GM19397 (cell line): ENCODE data around the gene GPR107.

Source experiments
- ATAC-seq: cut with Tn5 transposase; IDR thresholded peaks from one replicate; pipeline ENCODE4 v1.9.1; 2021; ENCODE audit warnings: mild to moderate bottlenecking, moderate library complexity; ENCODE audit not compliant: unreplicated experiment

Gene GPR107

DNA sequence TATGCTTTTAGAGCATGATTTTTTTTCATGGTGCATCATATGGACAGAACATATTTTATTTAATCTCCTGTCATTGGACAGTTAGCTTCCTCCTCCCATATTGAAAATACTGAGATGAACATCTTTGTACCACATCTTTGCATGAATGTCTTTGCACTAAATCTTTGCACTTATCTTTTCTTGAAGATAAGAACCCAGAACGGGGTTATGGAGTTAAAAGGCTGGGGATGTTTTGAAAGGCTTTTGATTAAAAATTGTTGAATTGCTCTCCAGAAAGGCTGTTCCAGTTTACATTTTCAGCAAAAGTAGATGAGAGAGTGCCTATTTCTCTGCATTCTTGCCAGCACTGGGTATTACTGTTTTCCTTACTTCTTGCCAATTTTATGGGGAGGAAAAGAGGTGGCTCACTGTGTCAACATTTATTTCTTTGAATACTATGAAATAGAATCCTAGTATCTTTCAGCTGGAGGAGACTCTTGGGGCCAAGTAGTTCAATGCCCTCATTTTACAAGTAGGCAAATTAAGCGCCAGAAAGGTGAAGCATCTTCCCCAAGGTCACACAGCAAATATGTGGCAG, 125.7 kb downstream of the GPR107 start:
- ATAC-seq, result no peak

DNA sequence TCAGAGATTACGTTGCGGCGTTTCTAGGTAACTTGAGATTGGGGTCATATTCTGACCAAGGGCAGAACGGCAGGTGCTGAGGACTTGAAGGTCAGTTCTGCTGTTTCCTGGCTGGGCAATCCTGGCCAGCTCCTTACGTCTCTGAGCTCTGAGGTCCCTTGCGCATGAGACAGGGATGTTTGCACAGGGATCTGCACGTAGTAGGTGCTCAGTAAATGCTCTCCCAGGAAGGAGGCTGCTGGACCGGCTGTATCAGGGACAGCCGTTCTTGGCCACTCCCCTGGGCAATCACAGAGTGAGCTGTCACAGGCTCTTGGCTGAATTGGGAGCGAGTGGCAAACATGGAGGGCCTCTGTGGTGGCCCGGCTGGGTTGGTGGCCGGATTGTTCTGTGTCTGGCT, 126.8 kb downstream of the GPR107 start:
- ATAC-seq, result no peak

DNA sequence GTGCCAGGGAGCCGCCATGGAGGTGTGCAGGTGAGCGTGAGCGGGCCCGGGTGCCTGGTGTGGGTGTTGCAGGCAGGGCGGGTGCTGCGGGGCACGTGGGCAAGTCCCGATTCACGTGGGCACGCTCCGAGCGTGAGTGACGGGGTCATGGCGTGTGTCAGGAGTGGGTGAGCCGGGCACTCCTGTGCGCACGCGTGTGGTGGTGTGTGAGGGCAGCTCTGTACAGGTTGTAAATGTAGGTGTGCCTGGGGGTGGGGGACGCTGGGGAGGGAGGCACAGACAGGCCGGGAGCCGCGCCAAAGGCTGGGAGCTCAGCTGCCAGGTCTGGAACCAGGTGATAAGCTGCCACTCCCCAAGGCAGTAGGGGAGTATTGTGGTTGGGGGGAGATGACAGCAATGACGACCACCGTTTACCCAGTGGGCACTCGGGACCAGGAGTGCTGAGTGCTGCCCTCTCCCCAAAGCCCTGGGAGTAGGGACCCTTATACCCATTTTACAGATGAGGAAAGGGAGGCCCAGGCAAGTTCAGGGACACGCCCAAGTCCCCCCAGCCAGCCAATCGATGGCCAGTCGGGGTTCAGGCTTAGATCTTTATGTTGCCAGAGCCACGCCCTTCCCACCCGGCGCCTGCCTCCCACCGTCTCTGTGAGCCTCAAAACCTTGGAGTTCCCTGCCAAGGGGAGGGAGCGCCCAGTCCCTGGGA, 128.1 kb downstream of the GPR107 start:
- no peak for ATAC-seq

DNA sequence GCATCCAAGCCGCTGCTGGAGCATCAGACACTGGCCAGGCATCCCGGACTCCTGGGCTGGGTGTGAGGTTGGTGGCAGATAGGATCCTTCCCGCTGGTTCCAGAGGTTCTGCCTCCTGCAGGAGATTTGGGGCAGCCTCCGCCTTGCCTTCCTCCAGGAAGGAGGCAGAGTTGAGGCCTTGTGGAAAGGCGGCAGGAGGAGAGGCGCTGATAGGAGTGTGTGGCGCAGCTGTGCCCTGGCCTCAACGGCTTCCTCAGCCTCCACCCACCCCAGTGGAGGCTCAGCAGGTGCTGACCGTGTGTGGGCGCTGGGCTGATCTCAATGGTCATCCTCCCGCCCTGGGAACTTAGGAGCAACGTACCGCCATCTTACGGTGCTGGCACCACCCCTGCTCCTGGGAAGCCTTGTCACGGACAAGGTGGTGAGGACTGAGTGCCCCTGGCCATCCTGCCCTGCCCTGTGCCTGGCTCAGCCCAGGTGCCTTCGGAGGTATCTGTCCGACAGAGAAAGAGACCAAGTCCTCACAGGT, 128.7 kb downstream of the GPR107 start:
- ATAC-seq, result no peak

DNA sequence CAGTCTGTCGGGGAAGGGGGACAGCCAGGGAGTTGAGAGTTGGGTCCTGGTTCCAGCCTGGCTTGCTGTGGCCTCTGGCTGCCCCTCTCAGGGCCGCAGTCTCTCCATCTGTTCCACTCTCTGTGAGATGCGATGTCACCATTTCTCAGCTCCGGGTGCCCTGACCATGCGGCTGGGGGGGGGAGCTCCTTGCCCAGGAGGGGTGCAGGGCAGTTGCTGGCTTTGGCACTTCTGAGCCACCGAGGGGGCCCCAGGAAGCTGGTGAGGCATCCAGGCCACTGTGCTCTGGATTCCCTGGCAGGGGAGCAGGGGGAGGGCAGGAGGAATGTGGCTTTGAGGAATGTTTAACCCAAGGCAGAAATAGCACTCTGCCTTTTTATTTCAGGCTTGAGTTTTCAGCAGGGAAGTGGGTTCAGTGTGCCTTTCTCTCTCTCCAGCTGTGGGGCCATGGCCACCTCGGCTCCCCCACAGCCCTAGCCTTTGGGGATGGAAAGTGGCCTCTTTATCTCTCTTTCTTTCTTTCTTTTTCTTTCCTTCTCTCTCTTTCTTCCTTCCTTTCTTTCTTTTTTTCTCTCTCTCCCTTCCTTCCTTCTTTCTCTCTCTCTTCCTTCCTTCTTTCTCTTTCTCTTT, 129.5 kb downstream of the GPR107 start:
- ATAC-seq, result no peak

DNA sequence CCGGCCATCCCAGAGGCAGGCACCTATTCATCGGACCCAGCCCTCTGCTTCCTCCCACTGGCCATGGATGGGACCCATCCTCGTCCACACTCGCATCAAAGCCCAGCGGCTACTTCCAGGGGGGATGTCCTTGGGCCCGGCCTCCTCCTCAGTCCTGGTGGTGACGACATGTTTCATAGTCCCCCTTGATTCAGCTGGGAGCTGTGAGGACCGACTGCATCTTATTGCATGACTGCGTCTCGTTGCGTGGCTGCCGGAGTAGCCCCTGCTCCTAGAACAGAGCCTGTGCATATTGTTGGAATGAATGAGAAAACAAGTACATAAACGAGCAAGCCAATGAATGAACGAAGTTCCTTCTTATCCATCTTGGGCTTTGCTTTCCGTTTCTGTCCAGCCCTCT, 131.3 kb downstream of the GPR107 start:
- ATAC-seq, result no peak

DNA sequence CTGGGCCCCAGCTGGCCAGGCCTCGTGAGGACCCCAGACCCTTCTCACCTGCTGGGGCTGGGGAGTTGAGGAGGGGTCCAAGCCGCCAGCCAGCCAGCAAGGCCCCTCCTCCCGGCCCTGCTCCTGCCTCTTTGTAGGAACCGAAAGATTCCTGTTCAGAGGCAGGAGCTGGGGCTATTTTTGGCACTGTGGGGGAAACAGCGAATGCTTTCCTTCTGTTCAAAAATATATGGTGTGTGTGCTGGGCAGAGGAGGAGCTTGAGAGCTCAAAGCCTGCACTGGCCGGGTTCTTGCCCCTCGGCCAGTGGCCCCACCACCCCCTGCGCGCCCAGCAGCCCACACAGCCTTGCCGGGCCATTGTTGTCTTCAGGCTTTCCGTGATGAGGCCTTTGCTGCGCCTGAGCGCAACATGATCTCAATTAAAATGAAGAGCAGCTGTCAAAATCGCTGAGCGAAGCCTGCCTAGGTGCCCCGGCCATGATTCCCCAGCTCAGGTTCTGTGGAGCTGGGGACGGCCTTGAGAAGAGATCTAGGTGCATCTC, 131.9 kb downstream of the GPR107 start:
- no peak for ATAC-seq

DNA sequence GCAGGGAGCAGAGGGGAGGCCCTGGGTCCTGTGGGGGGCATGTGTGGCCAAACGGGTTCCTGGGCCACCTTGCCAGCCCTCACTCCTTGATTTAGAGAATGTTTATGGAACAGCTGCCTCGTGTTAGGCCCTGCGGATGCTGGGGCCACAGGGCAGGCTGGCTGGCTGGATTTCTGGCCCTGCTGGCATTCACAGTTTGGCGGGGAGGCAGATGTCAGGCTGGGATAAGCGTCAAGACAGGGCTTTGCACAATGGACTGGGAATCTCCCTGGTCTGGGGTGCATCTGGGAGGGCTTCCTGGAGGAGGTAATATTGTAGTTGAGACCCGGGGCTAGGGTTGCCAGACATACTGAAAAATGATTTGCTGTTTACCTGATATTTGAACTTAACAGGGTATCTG, 132.3 kb downstream of the GPR107 start:
- no peak for ATAC-seq

DNA sequence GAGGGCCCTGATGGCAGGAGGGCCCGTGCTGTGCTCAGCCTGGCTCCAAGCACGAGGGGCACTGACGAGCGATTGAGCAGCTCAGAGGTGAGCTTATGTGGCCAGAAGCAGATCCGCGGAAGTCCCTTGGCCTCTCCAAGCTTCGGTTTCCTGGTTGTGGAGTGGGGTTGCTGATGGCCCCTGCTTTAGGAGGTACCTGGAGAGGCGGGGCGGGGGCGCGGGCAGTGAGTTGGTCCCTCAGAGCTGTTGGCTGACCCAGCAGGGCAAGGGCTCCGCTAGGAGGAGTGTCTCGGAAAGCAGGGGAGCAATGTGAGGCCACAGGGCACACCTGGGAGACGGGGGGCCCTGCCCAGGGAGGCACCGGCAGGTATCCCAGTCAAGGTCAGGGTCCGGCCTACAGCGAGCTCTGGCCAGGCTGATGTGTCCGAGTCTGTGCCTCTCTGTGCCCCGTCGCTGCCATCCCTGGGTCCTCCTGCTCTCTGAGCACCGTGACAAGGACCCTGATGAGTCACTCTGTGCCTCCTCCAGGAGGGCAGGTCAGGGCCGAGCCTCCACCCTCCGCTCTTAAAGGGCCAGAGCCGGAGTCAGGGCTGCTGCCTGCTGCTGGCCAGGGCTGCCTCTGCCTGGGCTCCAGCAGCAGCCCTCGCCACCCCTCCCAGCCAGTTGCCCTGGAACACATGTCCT, 133.3 kb downstream of the GPR107 start:
- no peak for ATAC-seq

DNA sequence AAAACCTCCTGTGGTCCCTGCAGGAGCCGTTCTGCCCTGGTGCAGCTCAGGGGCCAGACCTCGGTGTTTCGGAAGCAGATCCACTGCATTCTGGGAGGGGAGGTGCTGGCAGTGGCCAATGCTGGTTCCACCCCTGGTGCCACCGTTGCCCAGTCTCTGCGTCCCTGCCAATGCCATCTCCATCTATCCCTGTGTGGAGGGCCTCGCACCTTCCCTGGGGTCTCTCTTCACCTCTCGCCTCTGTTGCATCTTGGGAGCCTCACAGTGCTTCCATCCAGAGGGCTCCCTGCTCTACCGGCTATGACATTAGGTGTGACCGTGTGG, 133.8 kb downstream of the GPR107 start:
- ATAC-seq, result no peak

DNA sequence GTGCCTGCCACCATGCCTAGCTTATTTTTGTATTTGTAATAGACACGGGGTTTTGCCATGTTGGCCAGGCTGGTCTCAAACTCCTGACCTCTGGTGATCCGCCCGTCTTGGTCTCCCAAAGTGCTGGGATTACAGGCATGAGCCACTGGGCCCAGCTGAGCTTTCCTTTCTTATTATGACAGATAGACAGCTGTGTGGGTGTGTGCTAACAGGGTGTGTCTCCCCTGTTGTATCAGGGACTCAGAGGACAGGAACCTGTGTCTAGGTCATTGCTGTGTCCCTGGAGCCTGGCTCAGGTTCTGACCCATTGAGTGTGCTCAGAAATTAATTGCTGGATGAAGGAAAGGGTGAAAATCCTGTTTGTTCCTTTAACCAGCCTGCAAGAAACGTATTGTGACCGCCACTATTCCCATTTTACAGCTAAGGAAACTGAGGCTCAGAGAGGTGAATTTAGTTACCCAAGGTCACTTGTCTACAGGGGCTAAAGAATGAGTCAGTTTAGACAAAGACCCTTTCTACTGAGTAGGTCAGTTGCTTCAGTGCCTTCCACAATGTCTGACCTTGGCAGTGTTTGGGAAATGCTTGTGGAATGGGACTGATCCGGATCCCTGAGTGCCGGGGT, 135.3 kb downstream of the GPR107 start:
- ATAC-seq, result no peak
